H1 (cell line): ENCODE measurements around the gene HSD17B8. TPM values are rescaled to one million over a fixed set of nuclear protein-coding genes. Genes with fewer than 3 reads are reported as not detected.

Experiments used
- CTCF ChIA-PET: fragments of 300-600 bp; sonication (Branson Sonifier 250); formaldehyde crosslinking; loops from one replicate; lab custom pipeline; 2021; ENCODE audit not compliant: partially characterized antibody; lab: Charles Lee
- POLR2A ChIA-PET: fragments of 300-600 bp; sonication (Branson Sonifier 250); formaldehyde crosslinking; loops from one replicate; lab custom pipeline; 2021; ENCODE audit warnings: inconsistent platforms; ENCODE audit not compliant: partially characterized antibody; lab: Charles Lee
- DNase-seq, 2 experiments: peaks; one replicate each; pipeline versions ENCODE4 v3.0.0 to v3.0.0-alpha.2; 2010 to 2022; ENCODE audit warnings: low spot score in 2 of 2, low read depth in 1 of 2, mixed read lengths in 1 of 2
- FAIRE-seq: peaks from 2 replicates; lab custom pipeline; 2011; peaks lifted over from hg19 to GRCh38; lab: Jason Lieb, UNC
- H2AFZ ChIP-seq: 2 replicates; pipeline ENCODE4 v1.8.1; 2012; ENCODE audit warnings: low read length, inconsistent platforms
- H2AK5ac ChIP-seq: 2 replicates; pipeline ENCODE4 v1.6.1; 2013; ENCODE audit warnings: low read depth, low read length
- H2BK120ac ChIP-seq: replicated peaks from 2 replicates; pipeline ENCODE3; 2013; ENCODE audit warnings: low read depth, low read length, inconsistent platforms
- H2BK12ac ChIP-seq: 2 replicates; pipeline ENCODE4 v1.6.1; 2013; ENCODE audit warnings: low read depth, low read length
- H2BK15ac ChIP-seq: 2 replicates; pipeline ENCODE4 v1.6.1; 2013; ENCODE audit warnings: low read length
- H2BK20ac ChIP-seq: 2 replicates; pipeline ENCODE4 v1.6.1; 2013; ENCODE audit warnings: low read length
- H2BK5ac ChIP-seq: 2 replicates; pipeline ENCODE4 v1.6.1; 2013; ENCODE audit warnings: low read depth, low read length
- H3K14ac ChIP-seq: 2 replicates; pipeline ENCODE4 v1.6.1; 2013; ENCODE audit warnings: inconsistent platforms; ENCODE audit not compliant: insufficient read length
- H3K18ac ChIP-seq: 2 replicates; pipeline ENCODE4 v1.6.1; 2013; ENCODE audit warnings: low read length; ENCODE audit errors: extremely low read depth
- H3K23ac ChIP-seq: 2 replicates; pipeline ENCODE4 v1.6.1; 2013; ENCODE audit warnings: inconsistent platforms; ENCODE audit not compliant: insufficient read length
- H3K23me2 ChIP-seq: 2 replicates; pipeline ENCODE4 v1.6.1; 2013; ENCODE audit warnings: low read depth, low read length
- H3K27ac ChIP-seq: 2 replicates; pipeline ENCODE4 v1.6.1; 2011; ENCODE audit warnings: low read depth, low read length, inconsistent platforms
- H3K27me3 ChIP-seq, 4 experiments: replicated peaks in 1 of 4; 1 replicate in 1 of 4; 2 replicates in 3 of 4; pipeline versions ENCODE4 v1.6.1 to v1.8.1; 2011 to 2013; ENCODE audit warnings: low read length in 3 of 4, mild to moderate bottlenecking in 3 of 4, inconsistent platforms in 2 of 4, mixed read lengths in 2 of 4, moderate library complexity in 1 of 4; ENCODE audit not compliant: control insufficient read depth in 3 of 4, insufficient read depth in 3 of 4; ENCODE audit errors: extremely low read depth in 1 of 4
- H3K36me3 ChIP-seq, 4 experiments: 2 replicates each; pipeline versions ENCODE4 v1.6.1 to v1.8.1; 2011 to 2013; ENCODE audit warnings: mild to moderate bottlenecking in 4 of 4, low read length in 3 of 4, moderate library complexity in 2 of 4, control low read depth in 1 of 4, inconsistent platforms in 1 of 4; ENCODE audit not compliant: insufficient read depth in 4 of 4, control insufficient read depth in 2 of 4
- H3K4ac ChIP-seq: replicated peaks from 2 replicates; pipeline ENCODE3; 2013; ENCODE audit warnings: low read length, low read depth, mixed read lengths, inconsistent platforms; ENCODE audit not compliant: insufficient read length
- H3K4me1 ChIP-seq, 4 experiments: replicated peaks in 1 of 4; 1 replicate in 1 of 4; 2 replicates in 3 of 4; pipeline versions ENCODE4 v1.6.1 to v1.8.1; 2011 to 2013; ENCODE audit warnings: low read length in 3 of 4, inconsistent platforms in 2 of 4, mixed read lengths in 1 of 4; ENCODE audit not compliant: insufficient read depth in 4 of 4, control insufficient read depth in 3 of 4
- H3K4me2 ChIP-seq, 2 experiments: 2 replicates each; pipeline versions ENCODE4 v1.6.1 to v1.8.1; 2011 to 2013; ENCODE audit warnings: low read depth in 2 of 2, low read length in 2 of 2, control low read depth in 1 of 2, inconsistent platforms in 1 of 2, mild to moderate bottlenecking in 1 of 2; ENCODE audit not compliant: insufficient read depth in 1 of 2
- H3K4me3 ChIP-seq, 4 experiments: fragments of 200-600, 300-600 bp in 1 of 4; sonication (generic), shearing (Covaris generic), sonication (Bioruptor Twin) in 1 of 4; 2 replicates each; pipeline versions ENCODE4 v1.5.1 to v1.8.1; 2011 to 2016; ENCODE audit warnings: low read length in 4 of 4, low read depth in 3 of 4, control low read depth in 2 of 4, inconsistent platforms in 2 of 4, mild to moderate bottlenecking in 2 of 4, mixed read lengths in 1 of 4, moderate library complexity in 1 of 4; ENCODE audit not compliant: insufficient read depth in 2 of 4; ENCODE audit errors: extremely low read depth in 1 of 4
- H3K56ac ChIP-seq: replicated peaks from 2 replicates; pipeline ENCODE3; 2013; ENCODE audit warnings: low read depth, mild to moderate bottlenecking, mixed read lengths, low read length, inconsistent platforms; ENCODE audit not compliant: insufficient read length
- H3K79me1 ChIP-seq: 2 replicates; pipeline ENCODE4 v1.6.1; 2013; ENCODE audit warnings: low read depth, low read length, control low read depth
- H3K79me2 ChIP-seq, 2 experiments: 2 replicates each; pipeline versions ENCODE4 v1.6.1 to v1.8.1; 2012 to 2013; ENCODE audit warnings: low read length in 2 of 2, mild to moderate bottlenecking in 2 of 2, inconsistent platforms in 1 of 2; ENCODE audit not compliant: insufficient read depth in 2 of 2, control insufficient read depth in 1 of 2
- H3K9ac ChIP-seq, 4 experiments: replicated peaks in 1 of 4; 1 replicate in 1 of 4; 2 replicates in 3 of 4; pipeline versions ENCODE4 v1.6.1 to v1.8.1; 2011 to 2013; ENCODE audit warnings: low read depth in 3 of 4, low read length in 3 of 4, control low read depth in 2 of 4, mild to moderate bottlenecking in 2 of 4, moderate library complexity in 2 of 4, inconsistent platforms in 1 of 4; ENCODE audit errors: extremely low read depth in 1 of 4
- H3K9me3 ChIP-seq, 2 experiments: 2 replicates each; pipeline versions ENCODE4 v1.6.1 to v1.8.1; 2012 to 2013; ENCODE audit warnings: mild to moderate bottlenecking in 2 of 2, moderate library complexity in 2 of 2, control low read depth in 1 of 2, inconsistent platforms in 1 of 2, low read depth in 1 of 2, low read length in 1 of 2, mixed read lengths in 1 of 2; ENCODE audit not compliant: insufficient read depth in 2 of 2
- H4K20me1 ChIP-seq, 2 experiments: replicated peaks in 1 of 2; 2 replicates each; pipeline versions ENCODE3 to v1.8.1; 2011 to 2013; ENCODE audit warnings: inconsistent platforms in 2 of 2, low read length in 2 of 2, mild to moderate bottlenecking in 1 of 2; ENCODE audit not compliant: insufficient read depth in 2 of 2, control insufficient read depth in 1 of 2
- H4K5ac ChIP-seq: 2 replicates; pipeline ENCODE4 v1.6.1; 2013; ENCODE audit warnings: low read length, low read depth, mixed read lengths, inconsistent platforms; ENCODE audit not compliant: insufficient read length
- H4K8ac ChIP-seq: 2 replicates; pipeline ENCODE4 v1.8.0; 2013; ENCODE audit warnings: mild to moderate bottlenecking, moderate library complexity, low read length, inconsistent platforms; ENCODE audit not compliant: insufficient read depth; ENCODE audit errors: extremely low read depth
- H4K91ac ChIP-seq: replicated peaks from 2 replicates; pipeline ENCODE3; 2013; ENCODE audit warnings: low read length, mixed read lengths, inconsistent platforms; ENCODE audit not compliant: insufficient read length
- CBX5 ChIP-seq: fragments of 300-800, 300-1000 bp; sonication (generic); IDR thresholded peaks from 2 replicates; pipeline ENCODE4 v1.7.1; 2016; ENCODE audit warnings: antibody characterized with exemption, low read length, low read depth
- CEBPB ChIP-seq: IDR thresholded peaks from 2 replicates; pipeline ENCODE4 v1.6.1; 2012; ENCODE audit warnings: low read depth, low read length
- NRF1 ChIP-seq: IDR thresholded peaks from 2 replicates; pipeline ENCODE4 v1.6.1; 2011; ENCODE audit warnings: mild to moderate bottlenecking, low read depth, low read length, improper control_type of control experiment
- RNF2 ChIP-seq: fragments of 200-900, 300-1000 bp; sonication (generic); IDR thresholded peaks from 2 replicates; pipeline ENCODE4 v1.7.1; 2016; ENCODE audit warnings: borderline replicate concordance, low read depth, mild to moderate bottlenecking, antibody characterized with exemption, low read length; ENCODE audit not compliant: poor library complexity, severe bottlenecking; ENCODE audit errors: missing control alignments
- TAF7 ChIP-seq: optimal IDR thresholded peaks from 2 replicates; pipeline ENCODE3; 2011; ENCODE audit warnings: low read depth, mild to moderate bottlenecking, inconsistent platforms, low read length, moderate library complexity, borderline replicate concordance
- TEAD4 ChIP-seq: IDR thresholded peaks from 2 replicates; pipeline ENCODE4 v1.6.1; 2012; ENCODE audit warnings: low read depth, low read length, inconsistent platforms, mixed read lengths
- WGBS, 2 experiments: shearing (Covaris generic) in 1 of 2; methylation state at CpG; one replicate each; pipeline versions ENCODE4 v1.1.6 to v1.1.7; 2013 to 2015; ENCODE audit warnings: low lambda C conversion rate in 2 of 2, mixed read lengths in 2 of 2, inconsistent platforms in 1 of 2, low coverage in 1 of 2, missing lambda C conversion rate in 1 of 2; ENCODE audit not compliant: insufficient replicate concordance in 2 of 2, insufficient coverage in 1 of 2, insufficient read length in 1 of 2; ENCODE audit errors: extremely low coverage in 1 of 2, missing lambda C conversion rate in 1 of 2; 5-methylcytosine and 5-hydroxymethylcytosine counted together
- polyA plus RNA-seq, 7 experiments: library from polyadenylated mRNA; depleted of rRNA in 3 of 7; stranded (reverse) in 5 of 7; unstranded in 2 of 7; fragments of >200 nt in 5 of 7; fragments of 200-250 nt in 2 of 7; gene quantifications; 1 replicate in 5 of 7; 2 replicates in 1 of 7; 4 replicates in 1 of 7; pipeline versions ENCODE4 v1.2.1 to v1.2.3, GENCODE V29; 2011 to 2013; ENCODE audit warnings: missing spikeins in 2 of 7, mixed read lengths in 2 of 7
- total RNA-seq: library from RNA; stranded (reverse); fragmentation: NEBNext Ultra II Directional; extraction: Animal tissue kit (Norgen Biotek cat#: 25700); gene quantifications from 2 replicates; pipeline ENCODE4 v1.2.1, GENCODE V29; 2021
- TF ChIP-seq, protein P1 (sequence below): IDR thresholded peaks from 2 replicates; pipeline ENCODE4 v1.6.1; 2011; ENCODE audit warnings: low read length, improper control_type of control experiment

The HSD17B8 gene
- total and polyA plus RNA-seq, 2 of the 8 experiments (the other 6 are each of a cell fraction or from before 2014, with no cell fraction given) = 3.3 to 17.1 TPM

DNA sequence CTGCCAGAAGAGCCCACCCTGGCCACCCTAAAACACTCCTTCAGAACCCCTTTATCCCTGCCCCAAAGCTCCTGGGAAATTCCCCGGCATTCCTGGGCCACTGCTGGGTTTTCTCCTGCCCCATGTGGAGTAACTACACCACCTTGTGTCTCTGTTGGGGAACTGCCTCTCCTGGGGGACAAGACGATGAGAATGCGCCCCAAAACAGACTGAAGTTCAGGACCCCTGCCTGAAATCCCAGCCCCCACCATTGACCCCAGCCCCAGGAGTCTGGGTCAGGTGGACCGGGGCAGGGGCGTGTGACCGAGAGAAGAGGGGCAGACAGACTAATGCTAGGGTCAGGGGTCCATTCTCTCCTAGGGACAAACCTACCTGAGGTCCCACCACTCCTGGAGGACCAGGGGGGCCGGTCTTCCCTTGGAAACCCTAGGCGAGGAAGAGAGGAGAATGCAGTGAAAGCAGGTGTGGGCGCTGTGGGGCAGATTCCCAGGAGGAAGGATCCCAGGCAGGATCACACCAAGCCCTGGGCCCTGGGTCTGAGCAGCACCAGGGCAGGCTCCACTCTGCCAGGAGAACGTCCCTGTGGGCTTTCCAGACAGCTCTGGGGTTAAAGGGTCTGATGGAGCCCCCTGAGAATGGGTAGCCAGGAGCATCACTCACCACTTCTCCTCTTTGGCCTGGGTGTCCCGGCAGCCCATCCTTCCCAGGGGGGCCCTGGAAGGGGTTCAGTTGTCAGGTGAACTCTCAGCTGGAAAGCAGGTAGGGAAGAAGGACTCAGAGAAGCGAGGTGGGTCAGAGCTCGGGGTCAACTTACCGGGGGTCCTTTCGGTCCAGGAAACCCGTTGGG, 31.5 kb upstream of the HSD17B8 start:
- Histone ChIP-seq H3K4me1 (no peaks in the 10 kb centered on the region; a peak in 2 of 7 replicates), H4K5ac (no peak overlapping the region), H4K20me1 (peaks cover 0 to 3% of the 10 kb centered on the region in 2 experiments), H2AFZ (no peak overlapping the region), H4K91ac (peak overlapping the region; percentile 81), H2BK15ac (no peak overlapping the region), H3K4me2 (no peak overlapping the region), H3K56ac (no peak overlapping the region), H2AK5ac (no peak overlapping the region), H3K23ac (no peak overlapping the region), H3K18ac (no peak overlapping the region), H4K8ac (peak overlapping the region; percentile 11), H3K9me3 (no peaks in the 10 kb centered on the region), H3K9ac (no peak overlapping the region), H2BK5ac (peak overlapping the region; percentile 52; the same call in 1 of the 2 replicates), H3K4ac (no peak overlapping the region), H3K14ac (no peak overlapping the region), H3K79me1 (no peaks in the 10 kb centered on the region), H3K36me3 (no peaks in the 10 kb centered on the region), H2BK12ac (0 out of 2 replicates have a peak overlapping the region, but pooled peaks have one; percentile 39), H3K79me2 (no peaks in the 10 kb centered on the region), H3K27me3 (no peaks in the 10 kb centered on the region), H2BK20ac (no peak overlapping the region), H3K23me2 (no peaks in the 10 kb centered on the region), H3K27ac (no peak overlapping the region), H3K4me3 (no peak overlapping the region), H2BK120ac (no peak overlapping the region)
- peak; percentile 58 for FAIRE-seq
- DNase-seq = peak in 1 of 2 experiments; percentile 72
- WGBS, 2 experiments = 77% methylated on average over 11 of the region's 16 CpGs; no CpG with 5 or more reads in 1 of the 2 experiments
- CTCF ChIA-PET = interaction anchor here (0.6 to 5.5 kb wide), 37 partner anchors 9 to 282 kb away, joined by 3 to 74 read pairs (median 5); partner anchors contain the start of genes COL11A2 and HLA-DPB1
- POLR2A ChIA-PET = interaction anchor here (0.6 to 3.8 kb wide), 14 partner anchors 17 to 202 kb away, joined by 3 to 17 read pairs (median 3); partner anchors contain the start of gene RING1
- TF ChIP-seq TAF7 (no peak), TEAD4 (peak; percentile 92), NRF1 (no peak), RNF2 (no peak), CBX5 (no peak), CEBPB (no peak)
- TF ChIP-seq, protein P1, sequence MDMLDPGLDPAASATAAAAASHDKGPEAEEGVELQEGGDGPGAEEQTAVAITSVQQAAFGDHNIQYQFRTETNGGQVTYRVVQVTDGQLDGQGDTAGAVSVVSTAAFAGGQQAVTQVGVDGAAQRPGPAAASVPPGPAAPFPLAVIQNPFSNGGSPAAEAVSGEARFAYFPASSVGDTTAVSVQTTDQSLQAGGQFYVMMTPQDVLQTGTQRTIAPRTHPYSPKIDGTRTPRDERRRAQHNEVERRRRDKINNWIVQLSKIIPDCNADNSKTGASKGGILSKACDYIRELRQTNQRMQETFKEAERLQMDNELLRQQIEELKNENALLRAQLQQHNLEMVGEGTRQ = no peak
